Measurements from ENCODE around the gene PIP4K2B. TPM values are rescaled to one million over a fixed set of nuclear protein-coding genes. Genes with fewer than 3 reads are reported as not detected.

The PIP4K2B gene
- total RNA-seq, 1 experiment from 2014 or later: 42.3 TPM

- CTCF ChIA-PET: interaction anchor here (0.5 kb wide), 1 partner anchor 225 kb away, joined by 4 read pairs; no protein-coding TSS in a partner anchor
- H3K36me3 ChIP-seq (ENCODE audit: control insufficient read depth, insufficient read depth, low read length): no peaks in the 10 kb centered on the region; the same call in 1 of the 2 replicates
- H3K27me3 ChIP-seq (ENCODE audit: control insufficient read depth, insufficient read depth, low read length): no peaks in the 10 kb centered on the region
These were observed 60.7 kb downstream of the PIP4K2B start for GRCh38 chr17:38738686-38739085.

GRCh38 chr17:38738007-38738662 lies 61.2 kb downstream of the PIP4K2B start:
- H3K9me3 ChIP-seq (ENCODE audit: control insufficient read depth, insufficient read depth, low read depth, low read length): no peaks in the 10 kb centered on the region
- no peaks in the 10 kb centered on the region for H3K27me3 ChIP-seq (ENCODE audit: control insufficient read depth, insufficient read depth, low read length)
- no peak for DNase-seq (ENCODE audit: low read depth, low spot score)
- TF ChIP-seq REST (IDR thresholded peaks at IDR 0.05; ENCODE audit: insufficient read depth in 1 of 2, low read depth in 2 of 2, low read length in 1 of 2): no peak
- no peak overlapping the region for H3K4me3 ChIP-seq (ENCODE audit: low read depth in 2 of 2, low read length in 2 of 2)
- intact Hi-C loops (cut with micrococcal nuclease; ENCODE audit: unreplicated experiment): no loop called here
- CTCF ChIA-PET: no interaction called here
- in situ Hi-C loops (cut with HindIII; ENCODE audit: low pct_unique_long_range_greater_than_20kb, low sequenced_read_pairs): no loop called here
- H3K27ac ChIP-seq (ENCODE audit: low read length): no peak overlapping the region
- no peak for ATAC-seq
- peaks cover 29% of the 10 kb centered on the region for H3K4me1 ChIP-seq (ENCODE audit: control insufficient read depth, insufficient read depth, low read length)
- BruUV-seq (replicated peaks): no TSS peak
- POLR2A ChIA-PET: no interaction called here
- H3K36me3 ChIP-seq (ENCODE audit: control insufficient read depth, insufficient read depth, low read length): no peaks in the 10 kb centered on the region; the same call in 1 of the 2 replicates

More at GRCh38 chr17:38738686-38739085, 60.7 kb downstream of the PIP4K2B start:
- no peak for ATAC-seq
- BruUV-seq (replicated peaks): no TSS peak
- intact Hi-C loops (cut with micrococcal nuclease; ENCODE audit: unreplicated experiment): no loop called here
- no peak for DNase-seq (ENCODE audit: low read depth, low spot score)
- Histone ChIP-seq H3K4me1 (ENCODE audit: control insufficient read depth, insufficient read depth, low read length) (peaks cover 31% of the 10 kb centered on the region), H3K27ac (ENCODE audit: low read length) (no peak overlapping the region), H3K4me3 (ENCODE audit: low read depth in 2 of 2, low read length in 2 of 2) (no peak overlapping the region), H3K9me3 (ENCODE audit: control insufficient read depth, insufficient read depth, low read depth, low read length) (no peaks in the 10 kb centered on the region)
- in situ Hi-C loops (cut with HindIII; ENCODE audit: low pct_unique_long_range_greater_than_20kb, low sequenced_read_pairs): no loop called here
- POLR2A ChIA-PET: no interaction called here
- no peak for TF ChIP-seq SIN3A (IDR thresholded peaks at IDR 0.05; ENCODE audit: borderline replicate concordance, insufficient read depth, low read depth, low read length)
- no peak for TF ChIP-seq REST (IDR thresholded peaks at IDR 0.05; ENCODE audit: insufficient read depth in 1 of 2, low read depth in 2 of 2, low read length in 1 of 2)
- TF ChIP-seq CTCF (IDR thresholded peaks at IDR 0.05): no peak
- no peak for TF ChIP-seq POLR2AphosphoS5 (IDR thresholded peaks at IDR 0.05; ENCODE audit: low read depth, low read length)
- no peak for TF ChIP-seq TCF7L2 (IDR thresholded peaks at IDR 0.05; ENCODE audit: low read depth, low read length)

Measured in Panc1 (cell line).